NB4 (cell line): ENCODE measurements around the gene CALM3.

Experiments
- DNase-seq: peaks from one replicate; pipeline ENCODE4 v3.0.0; 2010; ENCODE audit warnings: low read depth
- H3K4me3 ChIP-seq: one replicate; pipeline ENCODE4 v1.5.1; 2011; ENCODE audit warnings: mild to moderate bottlenecking, low read depth, low read length, moderate library complexity
- CTCF ChIP-seq: IDR thresholded peaks from one replicate; pipeline ENCODE4 v1.5.1; 2012; ENCODE audit warnings: low read depth, low read length
- MAX ChIP-seq: IDR thresholded peaks from 2 replicates; pipeline ENCODE4 v1.6.1; 2011; ENCODE audit warnings: low read depth, low read length
- MYC ChIP-seq: IDR thresholded peaks from 2 replicates; pipeline ENCODE4 v1.6.1; 2011; ENCODE audit warnings: low read depth, low read length
- POLR2A ChIP-seq: IDR thresholded peaks from 2 replicates; pipeline ENCODE4 v1.6.1; 2011; ENCODE audit warnings: mild to moderate bottlenecking; ENCODE audit not compliant: insufficient read length; ENCODE audit errors: extremely low read depth

CALM3 gene

DNA sequence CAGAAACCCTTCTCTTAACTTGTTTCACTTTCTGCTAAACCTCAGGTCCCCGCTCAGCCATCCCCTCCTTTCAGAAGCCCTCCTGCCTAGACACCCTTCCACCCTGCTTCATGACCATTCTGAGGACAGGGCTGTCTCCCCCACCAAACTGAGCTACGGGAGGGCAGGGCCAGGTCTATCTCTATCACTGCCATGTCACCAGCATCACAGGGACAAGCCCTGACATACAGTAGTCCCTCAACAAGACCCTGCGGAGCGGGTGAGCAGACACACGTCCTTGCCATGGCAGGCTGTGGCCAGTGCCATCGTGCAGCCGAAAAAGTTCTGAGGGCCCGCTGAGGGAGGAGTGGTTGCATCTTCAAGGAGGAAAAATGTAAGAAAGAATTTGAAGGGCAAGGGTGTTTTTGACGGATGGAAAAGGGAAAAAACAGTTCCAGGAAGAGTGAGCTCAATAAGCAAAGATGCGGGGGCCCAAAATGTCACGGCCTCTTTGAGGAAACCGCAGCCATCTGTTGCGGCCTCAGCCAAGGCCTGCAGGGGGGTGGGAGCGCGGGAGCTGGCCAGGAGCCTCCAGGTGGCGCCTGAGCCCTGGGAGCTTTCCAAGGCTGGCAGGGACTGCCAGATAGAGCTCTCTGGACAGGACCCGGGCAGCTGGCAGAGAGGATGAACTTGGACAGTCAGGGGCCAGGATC lies 15.6 kb downstream of the CALM3 start:
- DNase-seq: peak; percentile 92
- H3K4me3 ChIP-seq: no peak overlapping the region
- TF ChIP-seq POLR2A (no peak), MYC (peak; percentile 79), CTCF (peak; percentile 92), MAX (peak; percentile 79)

DNA sequence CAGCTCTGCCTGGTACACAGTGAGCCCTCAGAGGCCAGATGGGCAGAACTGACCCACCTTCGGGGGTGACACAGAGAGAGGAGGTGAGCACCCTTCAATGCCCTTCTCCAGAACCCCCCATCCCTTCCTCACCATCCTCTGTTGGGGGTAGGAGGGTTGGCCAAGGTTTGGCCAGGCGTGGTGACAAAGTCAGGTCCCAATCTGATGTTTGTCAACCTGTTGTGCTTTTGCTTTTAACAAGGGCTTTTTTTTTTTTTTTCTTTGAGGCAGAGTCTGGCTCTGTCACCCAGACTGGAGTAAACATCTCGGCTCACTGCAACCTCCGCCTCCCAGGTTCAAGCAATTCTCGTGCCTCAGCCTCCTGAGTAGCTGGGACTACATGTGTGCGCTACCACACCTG lies 16.5 kb downstream of the CALM3 start:
- no peak overlapping the region for H3K4me3 ChIP-seq
- no peak for DNase-seq
- TF ChIP-seq MAX (no peak), POLR2A (no peak), MYC (no peak), CTCF (no peak)

DNA sequence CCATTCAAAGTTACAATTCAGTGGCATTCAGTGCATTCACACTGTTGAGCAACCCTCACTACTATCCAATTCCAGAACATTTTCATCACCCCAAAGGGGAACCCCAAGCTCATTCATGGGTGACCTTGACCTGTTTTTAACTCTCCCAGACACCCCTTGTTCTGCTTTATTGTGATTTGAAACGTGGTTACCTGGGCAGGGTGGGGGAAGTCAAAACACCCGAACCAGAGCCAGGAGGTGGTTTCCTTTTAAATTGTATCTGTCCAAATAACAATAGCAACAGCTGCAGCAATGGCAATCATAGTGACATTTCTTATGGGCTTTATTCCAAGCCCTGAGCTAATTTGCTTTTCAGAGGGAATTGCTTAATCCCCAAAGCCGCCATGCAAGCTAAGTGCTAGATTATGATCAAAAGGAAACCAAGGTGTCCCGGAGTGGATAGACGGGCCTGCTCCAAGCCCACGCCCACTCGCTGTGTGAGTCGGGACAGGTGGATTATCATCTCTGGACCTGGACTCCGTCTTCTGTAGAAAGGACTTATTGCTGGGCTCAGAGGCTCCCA lies 17.6 kb downstream of the CALM3 start:
- DNase-seq: peak; percentile 57
- no peak overlapping the region for H3K4me3 ChIP-seq
- TF ChIP-seq CTCF (no peak), MYC (no peak), POLR2A (no peak)

DNA sequence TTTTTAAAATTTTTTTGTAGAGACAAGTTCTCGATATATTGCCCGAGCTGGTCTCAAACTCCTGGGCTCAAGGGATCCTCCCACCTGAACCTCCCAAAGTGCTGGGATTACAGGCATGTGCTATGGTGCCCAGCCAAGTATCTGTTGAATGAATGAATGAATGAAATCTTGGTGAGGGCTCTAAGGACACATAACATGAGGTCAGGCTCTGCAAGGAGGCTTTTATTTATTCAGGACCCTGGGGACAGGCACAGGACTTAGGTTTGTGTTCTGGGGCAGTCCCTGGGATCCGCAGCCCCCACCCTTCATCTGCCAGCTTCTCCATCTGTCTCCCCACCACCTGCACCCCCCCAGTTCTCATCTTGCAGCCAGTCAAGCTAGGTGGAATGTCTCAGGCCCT lies 19.1 kb downstream of the CALM3 start:
- TF ChIP-seq POLR2A (no peak), MYC (no peak), CTCF (no peak), MAX (no peak)
- H3K4me3 ChIP-seq: no peak overlapping the region

DNA sequence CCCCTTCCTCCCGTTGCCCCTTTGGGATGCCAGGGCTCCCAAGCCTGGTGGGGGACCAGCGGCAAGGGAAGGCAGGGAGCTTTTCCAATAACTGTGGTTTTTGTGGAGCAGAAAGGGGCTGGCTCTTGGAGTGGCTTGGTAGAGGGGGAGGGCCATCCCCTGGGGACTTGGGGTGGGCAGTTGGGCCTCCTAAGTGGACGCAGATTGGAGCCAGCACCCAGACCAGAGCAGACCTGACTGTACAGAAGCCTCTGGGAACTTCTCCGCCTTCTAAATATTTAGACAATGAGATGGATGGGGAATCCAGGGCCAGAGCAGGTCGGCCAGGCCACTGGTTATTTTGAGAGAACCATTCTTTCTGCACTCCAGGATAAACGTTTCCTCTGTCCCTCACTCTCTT lies 19.6 kb downstream of the CALM3 start:
- TF ChIP-seq MAX (no peak), POLR2A (no peak), MYC (no peak), CTCF (no peak)
- no peak for DNase-seq
- no peak overlapping the region for H3K4me3 ChIP-seq

More for the DNA sequence above, 19.1 kb downstream of the CALM3 start:
- no peak for DNase-seq
